Renal pelvis (tissue), 12 donors: Measurements from ENCODE around the gene GMPR. TPM values are rescaled to one million over a fixed set of nuclear protein-coding genes. Genes with fewer than 3 reads are reported as not detected.

Experiments used
- DNase-seq: peaks from one replicate; pipeline ENCODE4 v3.0.0-alpha.2; 2013
- long read RNA-seq, 16 experiments: transcript quantifications; one replicate each; lab custom pipeline, GENCODE V29; 2026
- polyA plus RNA-seq, 3 donors: library from polyadenylated mRNA; unstranded; fragments of 120-200 nt; gene quantifications; one replicate each; pipeline ENCODE4 v1.2.1, GENCODE V29; 2013; ENCODE audit not compliant: insufficient read length in 3 of 3

The GMPR gene
- 10 to 100 TPM in 2 of 3 donors, 1 to 10 TPM in 1; 9.8 to 11.9 (median 10.8) TPM for polyA plus RNA-seq
- long read RNA-seq, donor 1, transcript GMPR-201 (9 exons, 1,515 nt): major isoform, 7 of 9 reads
- long read RNA-seq, donor 1, partial matches to known transcripts: 0 of 9 reads
- long read RNA-seq, donor 1, other reads (novel, unspliced or antisense): 0 of 9 reads
- long read RNA-seq, donor 2, transcript GMPR-201 (9 exons, 1,515 nt): major isoform, 7 of 11 reads
- long read RNA-seq, donor 2, partial matches to known transcripts: 0 of 11 reads
- long read RNA-seq, donor 2, other reads (novel, unspliced or antisense): 0 of 11 reads
- long read RNA-seq, donor 3, partial matches to known transcripts: 0 of 3 reads
- long read RNA-seq, donor 3, other reads (novel, unspliced or antisense): 0 of 3 reads
- long read RNA-seq, donor 4, partial matches to known transcripts: 0 of 8 reads
- long read RNA-seq, donor 4, other reads (novel, unspliced or antisense): 0 of 8 reads
- long read RNA-seq, donor 5, partial matches to known transcripts: 0 of 6 reads
- long read RNA-seq, donor 5, other reads (novel, unspliced or antisense): 0 of 6 reads
- long read RNA-seq, donor 6, transcript GMPR-201 (9 exons, 1,515 nt): major isoform, 5 of 7 reads
- long read RNA-seq, donor 6, partial matches to known transcripts: 0 of 7 reads
- long read RNA-seq, donor 6, other reads (novel, unspliced or antisense): 0 of 7 reads
- long read RNA-seq, donor 7, transcript GMPR-201 (9 exons, 1,515 nt): major isoform, 6 of 11 reads
- long read RNA-seq, donor 7, transcript GMPR-202 (2 exons, 793 nt): minor isoform, 5 of 11 reads
- long read RNA-seq, donor 7, partial matches to known transcripts: 0 of 11 reads
- long read RNA-seq, donor 7, other reads (novel, unspliced or antisense): 0 of 11 reads
- long read RNA-seq, donor 8, transcript GMPR-201 (9 exons, 1,515 nt): major isoform, 7 of 8 reads
- long read RNA-seq, donor 8, partial matches to known transcripts: 0 of 8 reads
- long read RNA-seq, donor 8, other reads (novel, unspliced or antisense): 0 of 8 reads
- long read RNA-seq, donor 9, transcript GMPR-201 (9 exons, 1,515 nt): minor isoform, 5 of 15 reads
- long read RNA-seq, donor 9, transcript GMPR-202 (2 exons, 793 nt): major isoform, 10 of 15 reads
- long read RNA-seq, donor 9, partial matches to known transcripts: 0 of 15 reads
- long read RNA-seq, donor 9, other reads (novel, unspliced or antisense): 0 of 15 reads
- long read RNA-seq, donor 10, partial matches to known transcripts: 0 of 4 reads
- long read RNA-seq, donor 10, other reads (novel, unspliced or antisense): 0 of 4 reads
- long read RNA-seq, donor 11, partial matches to known transcripts: 0 of 4 reads
- long read RNA-seq, donor 11, other reads (novel, unspliced or antisense): 0 of 4 reads
- long read RNA-seq, donor 12, transcript GMPR-201 (9 exons, 1,515 nt): major isoform, 13 of 19 reads
- long read RNA-seq, donor 12, transcript GMPR-202 (2 exons, 793 nt): minor isoform, 6 of 19 reads
- long read RNA-seq, donor 12, partial matches to known transcripts: 0 of 19 reads
- long read RNA-seq, donor 12, other reads (novel, unspliced or antisense): 0 of 19 reads
- long read RNA-seq, donor 13, partial matches to known transcripts: 0 of 3 reads
- long read RNA-seq, donor 13, other reads (novel, unspliced or antisense): 0 of 3 reads
- long read RNA-seq, donor 14, transcript GMPR-201 (9 exons, 1,515 nt): major isoform, 6 of 9 reads
- long read RNA-seq, donor 14, partial matches to known transcripts: 0 of 9 reads
- long read RNA-seq, donor 14, other reads (novel, unspliced or antisense): 0 of 9 reads
- long read RNA-seq, donor 15, transcript GMPR-202 (2 exons, 793 nt): major isoform, 5 of 10 reads
- long read RNA-seq, donor 15, transcript GMPR-201 (9 exons, 1,515 nt): major isoform, 5 of 10 reads
- long read RNA-seq, donor 15, partial matches to known transcripts: 0 of 10 reads
- long read RNA-seq, donor 15, other reads (novel, unspliced or antisense): 0 of 10 reads
- long read RNA-seq, donor 16, partial matches to known transcripts: 0 of 7 reads
- long read RNA-seq, donor 16, other reads (novel, unspliced or antisense): 0 of 7 reads

GRCh38 chr6:16238057-16238962 is at the start of gene GMPR:
TSS of gene GMPR (plus strand) at chr6:16238587. CDS start at chr6:16238694, 107 bp downstream.
- DNase-seq: peak; percentile 70

DNA sequence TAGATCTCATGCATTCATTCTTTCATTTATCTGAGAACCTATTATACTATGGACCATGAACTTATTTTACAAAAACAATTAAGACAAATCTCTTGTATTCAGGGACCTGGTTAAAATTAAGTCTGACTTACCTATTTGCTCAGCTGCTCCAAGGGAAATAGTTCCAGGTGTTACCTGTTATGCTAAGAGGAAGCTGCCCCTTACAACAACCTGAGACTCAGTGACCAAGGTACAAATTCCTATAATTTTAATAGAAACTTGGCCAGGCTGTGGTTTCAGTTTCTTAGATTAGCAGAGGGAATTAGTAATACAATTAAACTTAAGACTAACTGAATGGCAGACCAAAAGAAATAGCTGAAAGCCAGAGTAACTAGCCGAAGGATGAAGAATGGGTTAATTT is 48.2 kb upstream of the GMPR start:
- no peak for DNase-seq

DNA sequence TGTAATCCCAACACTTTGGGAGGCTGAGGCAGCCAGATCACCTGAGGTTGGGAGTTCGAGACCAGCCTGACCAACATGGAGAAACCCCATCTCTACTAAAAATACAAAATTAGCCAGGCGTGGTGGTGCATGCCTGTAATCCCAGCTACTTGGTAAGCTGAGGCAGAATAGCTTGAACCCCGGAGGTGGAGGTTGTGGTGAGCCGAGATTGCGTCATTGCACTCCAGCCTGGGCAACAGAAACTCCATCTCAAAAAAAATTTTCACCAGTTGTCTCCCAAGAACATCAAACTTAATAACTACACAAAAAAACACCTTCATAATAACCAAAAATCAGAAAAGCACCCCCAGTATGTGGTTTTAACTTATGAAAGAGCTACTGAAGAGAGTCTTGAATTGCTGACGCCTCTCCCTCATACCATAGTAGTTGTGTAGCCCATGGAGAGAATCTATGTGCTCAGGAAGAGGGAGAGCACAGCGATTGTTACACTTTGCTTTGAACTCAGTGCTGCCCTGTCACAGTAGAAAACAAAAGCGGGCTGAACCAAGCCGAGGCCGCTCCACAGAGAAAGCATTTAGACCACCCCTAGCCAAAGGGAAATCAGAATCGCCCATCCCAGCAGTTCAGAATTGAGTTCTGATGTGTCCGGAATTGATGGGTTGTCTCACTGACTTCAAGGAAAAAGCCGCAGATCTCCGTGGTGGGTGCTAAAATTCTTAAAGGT is 42.0 kb upstream of the GMPR start:
- DNase-seq: no peak

DNA sequence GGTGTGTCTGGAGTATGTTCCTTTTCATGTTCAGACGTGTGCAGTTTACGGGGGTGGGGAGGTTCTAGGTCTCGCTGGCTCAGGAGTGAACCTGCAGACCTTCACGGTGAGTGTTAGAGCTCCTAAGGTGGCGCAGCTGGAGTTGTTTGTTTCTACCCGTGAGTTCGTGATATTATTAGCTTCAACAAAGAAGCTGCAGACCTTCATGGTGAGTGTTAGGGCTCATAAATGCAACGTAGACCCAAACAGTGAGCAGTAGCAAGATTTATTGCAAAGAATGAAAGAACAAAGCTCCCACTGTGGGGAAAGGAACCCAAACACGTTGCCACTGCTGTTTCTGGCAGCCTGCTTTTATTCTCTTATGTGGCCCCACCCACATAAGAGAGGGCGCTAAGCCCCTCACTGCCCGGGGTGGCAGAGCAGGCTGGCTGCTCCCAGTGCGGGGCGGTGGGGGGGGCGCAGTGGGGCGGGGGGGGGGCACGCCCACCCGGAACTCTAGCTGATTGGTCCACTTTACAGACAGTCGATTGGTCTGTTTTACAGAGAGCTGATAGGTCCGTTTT is 41.3 kb upstream of the GMPR start:
- DNase-seq: no peak

GRCh38 chr6:16198061-16198705 is 40.2 kb upstream of the GMPR start:
- no peak for DNase-seq

DNA sequence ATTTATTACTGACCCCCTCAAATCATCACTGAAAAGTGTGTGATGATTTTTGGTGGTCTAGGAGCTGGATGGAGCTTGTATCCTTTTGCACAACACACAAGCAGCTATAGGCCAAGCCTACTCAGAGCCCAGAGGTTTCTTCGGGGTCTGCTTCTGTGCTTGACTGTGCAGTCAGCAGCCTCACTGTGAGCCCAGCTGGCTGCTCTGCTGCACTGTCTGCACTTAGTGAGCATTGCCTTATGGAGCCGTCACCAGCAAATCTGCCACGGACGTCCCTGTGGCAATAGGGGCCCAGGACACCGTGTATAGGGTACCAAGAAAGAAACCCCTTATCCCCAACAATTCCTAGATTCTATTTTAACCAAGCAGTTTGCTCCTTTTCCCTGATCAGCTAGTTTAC is 38.6 kb upstream of the GMPR start:
- no peak for DNase-seq

DNA sequence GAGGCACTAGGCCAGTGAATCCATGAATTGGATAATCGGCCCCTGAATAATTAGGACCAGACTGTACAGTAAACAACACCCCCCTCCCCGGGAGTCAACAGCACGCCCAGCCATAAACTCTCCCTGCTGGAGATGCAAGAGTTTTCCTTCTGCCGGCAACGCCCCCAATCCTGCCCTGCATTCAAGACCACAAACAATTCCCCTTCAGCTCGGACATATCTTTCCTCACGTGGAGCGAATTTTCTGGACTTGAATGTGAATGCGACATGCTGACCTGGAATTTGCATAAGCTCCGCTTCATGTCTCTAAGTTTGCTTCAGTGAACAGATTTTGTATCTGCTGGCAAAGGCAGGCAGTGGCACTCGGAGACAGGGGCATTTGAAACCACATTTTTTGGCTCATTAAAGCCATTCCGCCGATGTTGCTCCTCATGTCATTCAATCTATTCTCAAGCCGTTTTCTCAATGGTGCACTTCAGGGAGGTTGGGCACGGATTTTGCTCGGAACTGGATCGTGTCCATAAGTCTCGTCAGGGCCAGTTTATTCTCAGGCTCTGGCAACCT is 38.0 kb upstream of the GMPR start:
- peak; percentile 35 for DNase-seq

DNA sequence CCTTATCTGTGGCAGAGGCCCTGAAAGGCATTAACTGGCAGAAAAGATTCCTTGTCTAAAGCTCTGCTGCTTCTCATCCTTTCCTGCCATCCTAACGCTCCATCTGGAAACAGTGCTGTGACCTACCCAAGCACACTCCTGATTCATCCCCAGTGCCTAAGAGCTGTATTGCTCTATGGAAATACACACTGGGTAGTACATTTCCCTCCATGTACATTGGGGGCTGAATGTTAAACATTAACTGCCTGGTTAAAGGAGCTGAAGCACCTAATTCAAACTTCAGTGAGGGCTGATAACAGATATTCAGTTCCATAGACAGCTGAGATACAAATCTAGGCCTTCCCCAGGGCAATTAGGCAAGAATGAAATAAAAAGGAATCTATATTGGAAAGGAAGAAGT is 36.7 kb upstream of the GMPR start:
- no peak for DNase-seq

DNA sequence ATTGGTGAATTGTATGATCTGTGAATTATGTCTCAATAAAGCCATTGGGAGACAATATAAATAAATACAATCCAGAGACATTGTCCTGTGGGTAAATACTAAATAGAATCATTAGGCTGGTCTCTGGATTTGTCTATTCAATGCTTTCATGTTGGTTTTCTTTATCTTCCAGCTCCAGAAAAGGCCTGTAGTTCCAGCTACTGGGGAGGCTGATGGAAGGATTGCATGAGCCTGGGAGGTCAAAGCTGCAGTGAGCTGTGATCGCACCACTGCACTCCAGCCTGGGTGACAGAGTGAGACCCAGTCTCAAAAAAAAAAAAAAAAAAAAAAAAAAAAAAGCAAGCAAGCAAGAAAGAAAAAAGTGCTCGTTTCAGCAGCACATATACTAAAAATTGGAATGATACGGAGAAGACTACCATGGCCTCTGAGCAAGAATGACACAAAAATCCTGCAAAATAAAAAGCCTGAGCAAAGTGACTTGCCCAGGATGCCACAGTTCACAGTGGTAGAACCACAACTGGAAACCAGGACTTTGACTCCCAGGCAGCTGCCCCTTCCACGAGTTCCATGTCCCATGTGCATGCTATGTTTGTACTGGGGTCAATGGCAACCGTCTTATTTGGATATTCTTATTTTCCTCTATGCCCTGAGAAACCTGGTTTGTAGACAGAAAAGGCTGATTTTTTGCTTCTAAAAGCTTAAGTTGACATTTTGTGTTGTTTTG is 33.6 kb upstream of the GMPR start:
- no peak for DNase-seq

- DNase-seq: peak; percentile 89
These were observed 32.8 kb upstream of the GMPR start for GRCh38 chr6:16205377-16206144.

- peak; percentile 82 for DNase-seq
These were observed 31.8 kb upstream of the GMPR start for GRCh38 chr6:16206595-16207037.

DNA sequence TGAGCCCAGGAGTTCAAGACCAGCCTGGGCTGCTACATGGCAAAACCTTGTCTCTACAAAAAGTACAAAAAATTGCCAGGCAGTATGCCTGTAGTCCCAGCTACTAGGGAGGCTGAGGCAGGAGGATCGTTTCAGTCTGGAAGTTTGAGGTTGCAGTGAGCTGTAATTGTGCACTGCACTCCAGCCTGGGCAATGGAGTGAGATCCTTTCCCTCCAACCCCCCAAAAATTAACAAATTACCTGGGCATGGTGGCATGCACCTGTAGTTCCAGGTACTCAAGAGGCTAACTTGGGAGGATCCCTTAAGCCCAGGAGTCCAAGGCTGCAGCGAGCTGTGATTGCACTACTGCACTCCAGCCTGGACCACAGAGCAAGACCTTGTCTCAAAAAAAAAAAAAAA is 29.4 kb upstream of the GMPR start:
- DNase-seq: no peak

DNA sequence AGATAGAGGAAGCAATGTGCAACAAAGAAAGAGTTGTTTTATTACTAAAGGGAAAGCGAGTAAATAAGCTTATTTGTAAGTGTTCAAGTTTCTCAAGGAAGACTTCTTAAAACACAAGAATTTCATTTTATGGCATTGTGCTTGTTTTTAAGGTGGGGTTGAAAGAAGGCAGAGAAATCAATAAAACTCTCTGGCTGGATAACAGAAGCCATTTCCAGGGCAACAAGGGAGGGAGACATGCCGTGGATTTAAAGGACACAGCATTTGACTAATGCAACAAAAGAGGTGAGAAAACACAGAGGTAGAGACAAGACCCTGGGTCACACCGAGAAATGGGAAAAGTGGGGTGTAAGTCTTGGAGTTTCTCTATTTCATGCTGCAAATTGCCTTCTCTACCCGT is 28.8 kb upstream of the GMPR start:
- DNase-seq: no peak

- no peak for DNase-seq
These were observed 26.1 kb upstream of the GMPR start for GRCh38 chr6:16212276-16212675.

DNA sequence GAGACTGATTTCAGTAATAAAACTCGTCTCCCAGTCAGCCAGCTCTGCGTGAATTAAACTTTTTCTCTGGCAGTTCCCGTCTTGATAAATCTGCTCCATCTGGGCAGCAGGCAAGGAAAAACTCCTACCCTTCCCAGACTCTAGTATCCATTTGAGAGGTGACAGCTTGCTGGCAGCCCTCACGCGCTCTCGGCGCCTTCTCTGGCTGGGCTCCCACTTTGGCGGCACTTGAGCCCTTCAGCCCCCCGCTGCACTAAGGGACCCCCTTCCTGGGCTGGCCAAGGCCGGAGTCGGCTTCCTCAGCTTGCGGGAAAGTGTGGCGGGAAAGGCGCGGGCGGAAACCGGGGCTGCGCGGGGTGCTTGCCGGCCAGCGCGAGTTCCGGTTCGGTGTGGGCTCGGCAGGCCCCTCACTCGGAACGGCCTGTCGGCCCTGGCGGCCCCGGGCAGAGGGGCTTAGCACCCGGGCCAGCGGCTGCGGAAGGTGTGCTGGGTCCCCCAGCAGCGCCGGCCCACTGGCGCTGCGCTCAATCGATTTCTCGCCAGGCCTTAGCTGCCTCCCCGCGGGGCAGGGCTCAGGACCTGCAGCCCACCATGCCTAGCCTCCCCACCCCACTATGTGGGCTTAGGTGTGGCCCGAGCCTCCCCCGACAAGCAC is 21.8 kb upstream of the GMPR start:
- DNase-seq: no peak
